NT2/D1 (cell line): ENCODE measurements around the gene HTT.

Source experiments
- SUZ12 ChIP-seq: IDR thresholded peaks from 2 replicates; pipeline ENCODE4 v1.6.1; 2011; ENCODE audit not compliant: insufficient read length, insufficient read depth; ENCODE audit errors: extremely low read depth
- YY1 ChIP-seq: IDR thresholded peaks from 2 replicates; pipeline ENCODE4 v1.6.1; 2011; ENCODE audit not compliant: insufficient read length, insufficient read depth
- ZNF274 ChIP-seq: IDR thresholded peaks from 2 replicates; pipeline ENCODE4 v1.6.1; 2011; ENCODE audit warnings: mild to moderate bottlenecking, low read depth, low read length

GRCh38 chr4:3212391-3213105 lies 138.1 kb downstream of the HTT start:
- TF ChIP-seq ZNF274, result no peak
- TF ChIP-seq YY1, result no peak
- no peak for TF ChIP-seq SUZ12
